NB4 (cell line): ENCODE data around the gene NHS.

ENCODE experiments used
- POLR2A ChIP-seq: IDR thresholded peaks from 2 replicates; pipeline ENCODE4 v1.6.1; 2011; ENCODE audit warnings: mild to moderate bottlenecking; ENCODE audit not compliant: insufficient read length; ENCODE audit errors: extremely low read depth
- TF ChIP-seq, protein P1 (sequence below): IDR thresholded peaks from one replicate; pipeline ENCODE4 v1.5.1; 2012; ENCODE audit warnings: low read depth, low read length

DNA sequence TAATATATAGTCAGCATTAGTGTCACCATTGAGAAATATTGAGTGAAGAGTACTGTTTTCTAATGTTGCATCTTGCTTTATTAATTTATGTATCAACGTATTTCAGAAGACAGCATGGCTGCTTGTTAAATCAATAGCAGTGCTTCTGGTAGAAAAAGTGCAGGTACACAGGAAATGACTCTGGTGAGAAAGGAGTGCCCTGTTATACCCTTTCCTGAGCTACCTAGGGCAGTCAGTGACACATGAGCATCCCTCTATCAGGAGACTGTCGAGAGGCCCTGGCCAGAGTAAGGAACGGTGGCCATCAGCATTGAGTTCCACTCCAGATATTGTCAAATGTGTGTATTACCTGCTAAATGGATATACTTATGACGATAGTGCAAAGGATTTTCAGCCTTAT, 404.4 kb downstream of the NHS start:
- TF ChIP-seq POLR2A: no peak
- TF ChIP-seq, protein P1, sequence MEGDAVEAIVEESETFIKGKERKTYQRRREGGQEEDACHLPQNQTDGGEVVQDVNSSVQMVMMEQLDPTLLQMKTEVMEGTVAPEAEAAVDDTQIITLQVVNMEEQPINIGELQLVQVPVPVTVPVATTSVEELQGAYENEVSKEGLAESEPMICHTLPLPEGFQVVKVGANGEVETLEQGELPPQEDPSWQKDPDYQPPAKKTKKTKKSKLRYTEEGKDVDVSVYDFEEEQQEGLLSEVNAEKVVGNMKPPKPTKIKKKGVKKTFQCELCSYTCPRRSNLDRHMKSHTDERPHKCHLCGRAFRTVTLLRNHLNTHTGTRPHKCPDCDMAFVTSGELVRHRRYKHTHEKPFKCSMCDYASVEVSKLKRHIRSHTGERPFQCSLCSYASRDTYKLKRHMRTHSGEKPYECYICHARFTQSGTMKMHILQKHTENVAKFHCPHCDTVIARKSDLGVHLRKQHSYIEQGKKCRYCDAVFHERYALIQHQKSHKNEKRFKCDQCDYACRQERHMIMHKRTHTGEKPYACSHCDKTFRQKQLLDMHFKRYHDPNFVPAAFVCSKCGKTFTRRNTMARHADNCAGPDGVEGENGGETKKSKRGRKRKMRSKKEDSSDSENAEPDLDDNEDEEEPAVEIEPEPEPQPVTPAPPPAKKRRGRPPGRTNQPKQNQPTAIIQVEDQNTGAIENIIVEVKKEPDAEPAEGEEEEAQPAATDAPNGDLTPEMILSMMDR: no peak
